ENCODE results near the gene LACTBL1. TPM values are rescaled to one million over a fixed set of nuclear protein-coding genes. Genes with fewer than 3 reads are reported as not detected.

LACTBL1 gene
- total and polyA plus RNA-seq, 2 of the 4 experiments (the other 2 are of a cell fraction): not detected

GRCh38 chr1:22919341-22920025 is 53.2 kb downstream of the LACTBL1 start:
- intact Hi-C loops (cut with micrococcal nuclease): no loop called here
- no CpG with 5 or more reads among the region's 8 CpGs for WGBS, 2 experiments (ENCODE audit: extremely low coverage in 2 of 2, insufficient read length in 1 of 2)
- DNase-seq (peak; percentile 26), ATAC-seq (ENCODE audit: low read depth) (peak; percentile 42)
- CTCF ChIA-PET: interaction anchor here (0.6 kb wide), 1 partner anchor 9 kb away, joined by 3 read pairs; no protein-coding TSS in a partner anchor
- Histone ChIP-seq H3K4ac (ENCODE audit: low read depth, low read length) (no peak overlapping the region), H3K9ac (ENCODE audit: low read depth, low read length) (no peak overlapping the region), H4K5ac (ENCODE audit: low read depth, low read length) (no peak overlapping the region), H3K9me3 (ENCODE audit: control insufficient read depth, insufficient read depth, low read length) (peaks cover 6% of the 10 kb centered on the region; the same call in 1 of the 2 replicates), H3K36me3 (ENCODE audit: control insufficient read depth, insufficient read depth, low read length) (peaks cover 6% of the 10 kb centered on the region; the same call in 1 of the 2 replicates), H3K27me3 (ENCODE audit: control insufficient read depth, insufficient read depth, low read length) (no peaks in the 10 kb centered on the region), H3K4me1 (ENCODE audit: control insufficient read depth, insufficient read depth, low read length) (peaks cover 9% of the 10 kb centered on the region), H3K14ac (replicated peaks; ENCODE audit: low read depth, low read length) (no peak overlapping the region), H3K79me1 (ENCODE audit: low read depth in 1 of 2, low read length in 2 of 2) (no peaks in the 10 kb centered on the region), H3K23ac (ENCODE audit: low read depth, low read length) (no peak overlapping the region), H2AK5ac (ENCODE audit: low read depth, low read length) (no peak overlapping the region), H3K56ac (ENCODE audit: extremely low read depth, insufficient read depth, low read length) (no peak overlapping the region), H3K4me3 (ENCODE audit: insufficient read depth, low read depth, low read length) (no peak overlapping the region), H3K4me2 (ENCODE audit: low read depth, low read length) (no peak overlapping the region), H2BK5ac (ENCODE audit: low read depth, low read length, poor library complexity, severe bottlenecking) (no peak overlapping the region), H3K9me1 (ENCODE audit: insufficient read depth, low read length) (no peaks in the 10 kb centered on the region), H2BK15ac (ENCODE audit: low read depth, low read length) (no peak overlapping the region), H4K91ac (ENCODE audit: insufficient read depth, low read depth, low read length) (no peak overlapping the region), H3K18ac (ENCODE audit: low read depth, low read length) (no peak overlapping the region), H2BK20ac (ENCODE audit: low read depth, low read length) (no peak overlapping the region), H2AK9ac (replicated peaks; ENCODE audit: low read depth, low read length, poor library complexity) (no peak overlapping the region), H4K8ac (ENCODE audit: low read depth in 2 of 2, low read length in 2 of 2) (no peak overlapping the region), H3K27ac (ENCODE audit: insufficient read depth, low read length) (no peak overlapping the region), H4K20me1 (ENCODE audit: insufficient read depth, low read length) (no peaks in the 10 kb centered on the region), H2AFZ (replicated peaks; ENCODE audit: low read length, poor library complexity) (no peak overlapping the region), H2BK120ac (ENCODE audit: low read depth, low read length) (no peak overlapping the region; the same call in 1 of the 2 replicates)
- TF ChIP-seq FOS (IDR thresholded peaks at IDR 0.05; ENCODE audit: low read depth, low read length) (no peak), RCOR1 (IDR thresholded peaks at IDR 0.05; ENCODE audit: insufficient replicate concordance, low read length) (no peak), CEBPB (IDR thresholded peaks at IDR 0.05; ENCODE audit: low read depth, low read length) (peak; percentile 58)
- no TSS peak for BruUV-seq (replicated peaks)
- in situ Hi-C loops (cut with MboI; ENCODE audit: low sequenced_read_pairs): loop anchor here (5.0 kb wide), 1 partner anchor 247 kb away; no protein-coding TSS in a partner anchor
- dilution Hi-C loops (cut with HindIII; ENCODE audit: low sequenced_read_pairs, unreplicated experiment): no loop called here
- POLR2A ChIA-PET (ENCODE audit: unreplicated experiment): no interaction called here
